Omental fat pad (tissue), 4 donors: ENCODE data around the gene LPP. TPM values are rescaled to one million over a fixed set of nuclear protein-coding genes. Genes with fewer than 3 reads are reported as not detected.

Experiments
- ATAC-seq: fragments of 150-250 bp; one replicate; pipeline ENCODE4 v1.9.1; 2016; ENCODE audit warnings: mild to moderate bottlenecking, moderate library complexity; ENCODE audit not compliant: low FRiP score
- DNase-seq: peaks from one replicate; pipeline ENCODE4 v3.0.0-alpha.2; 2019; ENCODE audit warnings: low spot score
- CTCF ChIP-seq, 3 donors: fragments of 450-650 bp; IDR thresholded peaks; one replicate each; pipeline ENCODE4 v1.5.1; 2016 to 2017; ENCODE audit warnings: antibody characterized with exemption in 3 of 3, mild to moderate bottlenecking in 3 of 3, moderate library complexity in 2 of 3
- total RNA-seq, 4 donors: library from RNA; depleted of rRNA; stranded (reverse); fragments of >200 nt; gene quantifications; one replicate each; pipeline ENCODE4 v1.1.0, GENCODE V29; 2016

The LPP gene
- 100 to 1,000 TPM; 113 to 302 (median 126) TPM for total RNA-seq

GRCh38 chr3:188154014-188154808, at the start of gene LPP:
Gene LPP (plus strand): TSS chr3:188154157. CDS start chr3:188406121, 251,964 bp downstream.
- ATAC-seq, result peak; percentile 78
- TF ChIP-seq CTCF (IDR thresholded peaks at IDR 0.05), result no peak

GRCh38 chr3:188106006-188106405, 48.0 kb upstream of the LPP start:
- DNase-seq, result no peak
- TF ChIP-seq CTCF (IDR thresholded peaks at IDR 0.05), result no peak
- no peak for ATAC-seq

More at GRCh38 chr3:188154014-188154808, at the start of gene LPP:
- no peak for DNase-seq

- ATAC-seq (no peak), DNase-seq (no peak)
- no peak for TF ChIP-seq CTCF (IDR thresholded peaks at IDR 0.05)
Observed at GRCh38 chr3:188106454-188106853, 47.5 kb upstream of the LPP start.

GRCh38 chr3:188106887-188107830, 46.8 kb upstream of the LPP start:
- no peak for DNase-seq
- no peak for TF ChIP-seq CTCF (IDR thresholded peaks at IDR 0.05)
- no peak for ATAC-seq

- no peak for DNase-seq
- TF ChIP-seq CTCF (IDR thresholded peaks at IDR 0.05), result no peak
- ATAC-seq, result no peak
Observed at GRCh38 chr3:188108703-188109412, 45.1 kb upstream of the LPP start.

GRCh38 chr3:188111002-188111584, 42.9 kb upstream of the LPP start:
- TF ChIP-seq CTCF (IDR thresholded peaks at IDR 0.05), result no peak
- DNase-seq (no peak), ATAC-seq (no peak)
